SK-N-SH (cell line): ENCODE results near the gene STUB1. TPM values are rescaled to one million over a fixed set of nuclear protein-coding genes. Genes with fewer than 3 reads are reported as not detected.

Experiments
- CTCF ChIA-PET: fragments of 300-600, 350-600 bp; formaldehyde crosslinking; extraction: SDS; loops from one replicate; lab custom pipeline; 2021; lab: Yijun Ruan, JAX
- POLR2A ChIA-PET: fragments of 350-600 bp; sonication (Branson Sonifier 250); formaldehyde crosslinking; extraction: SDS; loops from one replicate; lab custom pipeline; 2020; ENCODE audit warnings: antibody characterized with exemption, inconsistent platforms; lab: Yijun Ruan, JAX
- DNase-seq: peaks from one replicate; pipeline ENCODE4 v3.0.0; 2012
- H2AFZ ChIP-seq: fragments of 200-600 bp; sonication (generic); 2 replicates; pipeline ENCODE4 v1.8.1; 2016; ENCODE audit warnings: antibody characterized with exemption, mild to moderate bottlenecking, low read depth
- H3F3A ChIP-seq: fragments of 200-600 bp; sonication (generic); replicated peaks from 2 replicates; pipeline ENCODE3; 2016; ENCODE audit warnings: antibody characterized with exemption, mild to moderate bottlenecking; ENCODE audit not compliant: insufficient read depth
- H3K27ac ChIP-seq, 2 experiments: fragments of 200-500 bp in 1 of 2; fragments of 200-600 bp in 1 of 2; sonication (Bioruptor generic) in 1 of 2; sonication (generic), shearing (Covaris generic) in 1 of 2; 2 replicates each; pipeline versions ENCODE4 v1.5.1 to v1.6.1; 2014 to 2016; ENCODE audit warnings: low read depth in 2 of 2, inconsistent platforms in 1 of 2, low read length in 1 of 2, mild to moderate bottlenecking in 1 of 2, mixed read lengths in 1 of 2
- H3K27me3 ChIP-seq: fragments of 200-600 bp; sonication (generic), shearing (Covaris generic); 2 replicates; pipeline ENCODE4 v1.6.1; 2016; ENCODE audit warnings: mixed run types; ENCODE audit not compliant: insufficient read depth
- H3K36me3 ChIP-seq, 2 experiments: fragments of 200-500 bp in 1 of 2; fragments of 200-600 bp in 1 of 2; sonication (Bioruptor generic) in 1 of 2; sonication (generic) in 1 of 2; replicated peaks in 1 of 2; 2 replicates each; pipeline versions ENCODE3 to v1.5.1; 2014 to 2016; ENCODE audit warnings: low read length in 1 of 2, mild to moderate bottlenecking in 1 of 2; ENCODE audit not compliant: insufficient read depth in 2 of 2, control insufficient read depth in 1 of 2
- H3K4me1 ChIP-seq, 2 experiments: fragments of 200-500 bp in 1 of 2; fragments of 200-600 bp in 1 of 2; sonication (Bioruptor generic) in 1 of 2; sonication (generic), shearing (Covaris generic) in 1 of 2; 2 replicates each; pipeline versions ENCODE4 v1.5.1 to v1.6.1; 2014 to 2016; ENCODE audit warnings: low read depth in 1 of 2, low read length in 1 of 2, mixed run types in 1 of 2; ENCODE audit not compliant: insufficient read depth in 2 of 2, control insufficient read depth in 1 of 2
- H3K4me2 ChIP-seq: fragments of 200-600 bp; sonication (generic), shearing (Covaris generic); 2 replicates; pipeline ENCODE4 v1.6.1; 2017; ENCODE audit warnings: mixed run types
- H3K4me3 ChIP-seq, 2 experiments: fragments of 200-500 bp in 1 of 2; fragments of 200-600 bp in 1 of 2; sonication (Bioruptor generic) in 1 of 2; sonication (generic), shearing (Covaris generic) in 1 of 2; 2 replicates each; pipeline versions ENCODE4 v1.5.1 to v1.8.1; 2014 to 2016; ENCODE audit warnings: low read depth in 2 of 2, inconsistent platforms in 1 of 2, low read length in 1 of 2, mild to moderate bottlenecking in 1 of 2, mixed read lengths in 1 of 2, moderate library complexity in 1 of 2
- H3K79me2 ChIP-seq: fragments of 200-600 bp; sonication (generic); 2 replicates; pipeline ENCODE4 v1.8.1; 2017; ENCODE audit warnings: mild to moderate bottlenecking; ENCODE audit not compliant: insufficient read depth
- H3K9ac ChIP-seq: fragments of 200-600 bp; sonication (generic); 2 replicates; pipeline ENCODE4 v1.6.1; 2017; ENCODE audit warnings: mixed run types
- H3K9me2 ChIP-seq: fragments of 200-600 bp; sonication (generic); 2 replicates; pipeline ENCODE4 v1.6.1; 2017; ENCODE audit warnings: mixed run types
- H3K9me3 ChIP-seq: fragments of 200-600 bp; sonication (generic); 2 replicates; pipeline ENCODE4 v1.6.1; 2017; ENCODE audit warnings: mixed run types, mild to moderate bottlenecking, moderate library complexity
- H4K20me1 ChIP-seq: fragments of 200-600 bp; sonication (generic); 2 replicates; pipeline ENCODE4 v1.6.1; 2017; ENCODE audit warnings: mild to moderate bottlenecking, mixed run types; ENCODE audit not compliant: insufficient read depth
- EP300 ChIP-seq, 2 experiments: IDR thresholded peaks; 2 replicates each; pipeline versions ENCODE4 v1.4.0 to v1.6.1; 2012; ENCODE audit warnings: borderline replicate concordance in 1 of 2, low read depth in 1 of 2, low read length in 1 of 2
- EZH2phosphoT487 ChIP-seq: fragments of 200-600 bp; sonication (generic); IDR thresholded peaks from 2 replicates; pipeline ENCODE4 v1.6.1; 2017; ENCODE audit warnings: low read depth, mixed run types, mild to moderate bottlenecking, antibody characterized with exemption, moderate library complexity, borderline replicate concordance
- GATA2 ChIP-seq: sonication (generic); formaldehyde crosslinking; IDR thresholded peaks from 2 replicates; pipeline ENCODE4 v1.5.0; 2020; ENCODE audit warnings: mild to moderate bottlenecking, missing genetic modification reagents
- IRF3 ChIP-seq: fragments of 150-350 bp; IDR thresholded peaks from 2 replicates; pipeline ENCODE4 v1.6.1; 2016; ENCODE audit warnings: mild to moderate bottlenecking, low read depth, low read length
- JUND ChIP-seq: IDR thresholded peaks from 2 replicates; pipeline ENCODE4 v1.4.0; 2012
- MAX ChIP-seq: IDR thresholded peaks from 2 replicates; pipeline ENCODE4 v1.4.0; 2012; ENCODE audit warnings: low read depth
- MXI1 ChIP-seq: IDR thresholded peaks from 2 replicates; pipeline ENCODE4 v1.6.1; 2012; ENCODE audit warnings: mild to moderate bottlenecking, low read depth, low read length, improper control_type of control experiment
- NFIC ChIP-seq: IDR thresholded peaks from 2 replicates; pipeline ENCODE4 v1.4.0; 2012; ENCODE audit warnings: borderline replicate concordance
- NRF1 ChIP-seq: IDR thresholded peaks from 2 replicates; pipeline ENCODE4 v1.6.1; 2012; ENCODE audit warnings: low read depth, mild to moderate bottlenecking, low read length
- PBX3 ChIP-seq: IDR thresholded peaks from 2 replicates; pipeline ENCODE4; 2012
- POLR2AphosphoS5 ChIP-seq: IDR thresholded peaks from 2 replicates; pipeline ENCODE4 v1.6.1; 2012; ENCODE audit warnings: low read depth, low read length
- RCOR1 ChIP-seq: fragments of 150-350 bp; IDR thresholded peaks from 2 replicates; pipeline ENCODE4 v1.6.1; 2017; ENCODE audit warnings: antibody characterized with exemption, low read length
- RFX5 ChIP-seq: IDR thresholded peaks from 2 replicates; pipeline ENCODE4 v1.6.1; 2012; ENCODE audit warnings: mild to moderate bottlenecking, improper control_type of control experiment, low read length
- RXRA ChIP-seq: IDR thresholded peaks from 2 replicates; pipeline ENCODE4 v1.4.0; 2012; ENCODE audit warnings: low read depth, mild to moderate bottlenecking, borderline replicate concordance
- SIN3A ChIP-seq: IDR thresholded peaks from 2 replicates; pipeline ENCODE4 v1.6.1; 2012; ENCODE audit warnings: low read depth, mild to moderate bottlenecking, low read length, moderate library complexity, borderline replicate concordance
- TAF1 ChIP-seq: IDR thresholded peaks from 2 replicates; pipeline ENCODE4 v1.6.1; 2012; ENCODE audit warnings: low read depth, mild to moderate bottlenecking, low read length, moderate library complexity, borderline replicate concordance
- TCF12 ChIP-seq: IDR thresholded peaks from 2 replicates; pipeline ENCODE4 v1.4.0; 2012
- TEAD4 ChIP-seq: IDR thresholded peaks from 2 replicates; pipeline ENCODE4 v1.4.0; 2012; ENCODE audit warnings: mild to moderate bottlenecking, borderline replicate concordance; ENCODE audit not compliant: insufficient read depth
- USF1 ChIP-seq: IDR thresholded peaks from 2 replicates; pipeline ENCODE4 v1.4.0; 2012; ENCODE audit warnings: low read depth, borderline replicate concordance
- YY1 ChIP-seq: IDR thresholded peaks from 2 replicates; pipeline ENCODE4 v1.4.0; 2012; ENCODE audit warnings: low read depth, mild to moderate bottlenecking
- ZBTB33 ChIP-seq: IDR thresholded peaks from 2 replicates; pipeline ENCODE4 v1.4.0; 2012; ENCODE audit warnings: low read depth, borderline replicate concordance
- WGBS: methylation state at CpG from one replicate; pipeline ENCODE4 v1.1.6; 2017; ENCODE audit warnings: low lambda C conversion rate; 5-methylcytosine and 5-hydroxymethylcytosine counted together
- polyA plus RNA-seq, 3 experiments: library from polyadenylated mRNA; depleted of rRNA; stranded (reverse); fragments of >200 nt; gene quantifications; 2 replicates each; pipeline ENCODE4 v1.2.3, GENCODE V29; 2012

Gene STUB1
- polyA plus RNA-seq, 1 of the 3 experiments (the other 2 are of a cell fraction): 323 TPM

- Histone ChIP-seq H2AFZ (peak within 1 kb of the TSS; percentile 82), H3K79me2 (peaks cover 11% of the 10 kb centered on the region; the same call in 1 of the 2 replicates), H3K4me2 (peak within 1 kb of the TSS; percentile 86), H3K9me2 (no peaks in the 10 kb centered on the region), H3K9ac (peak within 1 kb of the TSS; percentile 83), H3K27me3 (no peaks in the 10 kb centered on the region), H3K27ac (peak within 1 kb of the TSS in 1 of 2 experiments; percentile 83; a peak in 1 of 4 replicates), H3K9me3 (no peaks in the 10 kb centered on the region), H3F3A (peaks cover 13% of the 10 kb centered on the region), H4K20me1 (no peaks in the 10 kb centered on the region), H3K4me1 (peaks cover 6 to 32% of the 10 kb centered on the region in 2 experiments; a peak in 2 of 4 replicates), H3K4me3 (peak within 1 kb of the TSS; percentile 73 to 76), H3K36me3 (no peaks in the 10 kb centered on the region)
- WGBS: 0% methylated on average over 20 of the region's 81 CpGs
- CTCF ChIA-PET: interaction anchor here (0.6 to 1.0 kb wide), 3 partner anchors 15 to 39 kb away, joined by 3 read pairs; partner anchors contain the start of gene STUB1
- POLR2A ChIA-PET: interaction anchor here (1.0 to 1.9 kb wide), 2 partner anchors 11 to 38 kb away, joined by 4 read pairs; no protein-coding TSS in a partner anchor
- DNase-seq: peak; percentile 93
- peak; percentile 67; the same call in 1 of the 2 replicates for TF ChIP-seq SIN3A
- TF ChIP-seq ZBTB33: no peak
- TF ChIP-seq TCF12: no peak
- no peak for TF ChIP-seq TEAD4
- no peak for TF ChIP-seq RXRA
- no peak for TF ChIP-seq NFIC
- TF ChIP-seq MXI1: peak; percentile 64
- TF ChIP-seq IRF3: no peak
- TF ChIP-seq EZH2phosphoT487: no peak
- peak; percentile 66; the same call in 1 of the 2 replicates for TF ChIP-seq YY1
- TF ChIP-seq PBX3: no peak
- TF ChIP-seq MAX: peak; percentile 81; the same call in 1 of the 2 replicates
- no peak for TF ChIP-seq GATA2
- TF ChIP-seq TAF1: peak; percentile 67
- no peak for TF ChIP-seq EP300 (IDR thresholded peaks at IDR 0.05; ENCODE audit: borderline replicate concordance in 1 of 2, low read depth in 1 of 2, low read length in 1 of 2)
- no peak for TF ChIP-seq JUND
- peak; percentile 60 for TF ChIP-seq NRF1
- no peak; the same call in 1 of the 2 replicates for TF ChIP-seq USF1
- peak; percentile 88 for TF ChIP-seq POLR2AphosphoS5
- TF ChIP-seq RCOR1: no peak
- TF ChIP-seq RFX5: no peak
These were observed 38.7 kb upstream of the STUB1 start, which contains the start of gene MCRIP2 for GRCh38 chr16:641326-642188. Gene MCRIP2, plus strand, starts transcription at chr16:641828. Its CDS starts 164 bp downstream, at chr16:641992.
